Mammary epithelial cell (primary cell): ENCODE measurements around the gene APEH.

Experiments
- CTCF ChIP-seq, 2 donors: IDR thresholded peaks in 1 of 2; conservative IDR thresholded peaks in 1 of 2; 2 replicates each; pipeline ENCODE4 v1.5.1; 2011 to 2012; ENCODE audit warnings: inconsistent platforms in 2 of 2, low read length in 2 of 2, mild to moderate bottlenecking in 2 of 2, control low read depth in 1 of 2, low read depth in 1 of 2; ENCODE audit not compliant: insufficient read depth in 1 of 2; ENCODE audit errors: extremely low read depth in 1 of 2
- EZH2 ChIP-seq: IDR thresholded peaks from 2 replicates; pipeline ENCODE4 v1.6.1; 2012; ENCODE audit warnings: low read length, inconsistent platforms, borderline replicate concordance

DNA sequence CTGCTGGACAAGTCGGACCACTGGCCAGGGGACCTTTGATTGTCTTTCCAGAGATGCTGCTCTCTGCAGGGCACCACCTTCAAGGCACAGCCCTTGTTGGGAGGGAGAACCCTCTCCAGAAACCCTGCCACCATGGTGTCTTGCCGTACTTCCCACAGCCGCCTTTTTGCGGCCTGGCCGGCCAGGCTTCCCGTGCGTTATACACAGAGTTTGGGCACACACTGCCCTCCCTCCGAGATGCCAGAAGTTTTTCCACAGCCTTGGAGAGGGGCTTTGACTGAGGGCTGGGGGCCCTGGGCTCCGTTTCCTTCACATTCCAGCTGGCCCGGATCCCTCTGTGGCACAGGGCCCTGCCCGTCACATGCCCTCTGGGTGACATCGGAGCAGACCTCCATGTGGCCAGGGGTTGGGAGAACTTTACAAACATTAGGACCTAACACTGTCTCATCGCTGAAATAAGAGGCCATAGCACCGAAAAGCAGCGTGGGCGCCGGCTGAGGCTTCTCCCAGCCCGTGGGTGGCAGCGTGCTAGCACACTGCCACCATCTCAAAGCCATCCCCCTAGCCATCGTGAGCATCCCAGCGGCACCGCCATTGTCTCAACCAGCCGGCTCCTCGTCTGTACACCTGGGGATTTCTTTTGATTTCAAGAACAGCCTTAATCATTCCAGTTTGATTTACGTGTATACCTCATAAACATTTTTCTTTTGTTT lies 6.3 kb upstream of the APEH start:
- TF ChIP-seq CTCF (conservative IDR thresholded peaks at IDR 0.05 in 1 of 2, IDR thresholded peaks at IDR 0.05 in 1 of 2; ENCODE audit: extremely low read depth in 1 of 2, insufficient read depth in 1 of 2, low read depth in 1 of 2, low read length in 2 of 2) (no peak), EZH2 (no peak)
